Neural cell (in vitro differentiated cells): Measurements from ENCODE around the gene UBE2E3. TPM values are rescaled to one million over a fixed set of nuclear protein-coding genes. Genes with fewer than 3 reads are reported as not detected.

Source experiments
- H2AFZ ChIP-seq: fragments of 200-600, 300-800 bp; sonication (generic), shearing (Covaris generic); 2 replicates; pipeline ENCODE4 v1.6.0; 2014; ENCODE audit warnings: low read depth, mild to moderate bottlenecking, antibody characterized with exemption, low read length, moderate library complexity
- H3F3A ChIP-seq: fragments of 200-600 bp; shearing (Covaris generic); 2 replicates; pipeline ENCODE4 v1.6.1; 2016; ENCODE audit warnings: mild to moderate bottlenecking, moderate library complexity, mixed read lengths, antibody characterized with exemption, low read length; ENCODE audit not compliant: insufficient read depth, poor library complexity, severe bottlenecking
- H3K27ac ChIP-seq: fragments of 200-600, 300-800 bp; sonication (generic), shearing (Covaris generic); 2 replicates; pipeline ENCODE4 v1.5.1; 2014; ENCODE audit warnings: mild to moderate bottlenecking, low read length, moderate library complexity
- H3K27me3 ChIP-seq: fragments of 300-800, 200-600 bp; sonication (generic), shearing (Covaris generic); 2 replicates; pipeline ENCODE4 v1.6.0; 2014; ENCODE audit warnings: mild to moderate bottlenecking, low read depth, low read length, moderate library complexity; ENCODE audit not compliant: insufficient read depth
- H3K36me3 ChIP-seq: fragments of 300-800, 200-600 bp; sonication (generic), shearing (Covaris generic); 2 replicates; pipeline ENCODE4 v1.5.1; 2014; ENCODE audit warnings: mild to moderate bottlenecking, antibody characterized with exemption, low read length, moderate library complexity; ENCODE audit not compliant: insufficient read depth
- H3K4me2 ChIP-seq: fragments of 300-800, 200-600 bp; sonication (generic), shearing (Covaris generic); 2 replicates; pipeline ENCODE4 v1.6.0; 2014; ENCODE audit warnings: mild to moderate bottlenecking, low read length
- H3K4me3 ChIP-seq: fragments of 300-800, 200-600 bp; sonication (generic), shearing (Covaris generic); 2 replicates; pipeline ENCODE4 v1.5.1; 2014; ENCODE audit warnings: mild to moderate bottlenecking, low read length, moderate library complexity
- H3K79me2 ChIP-seq: fragments of 200-600 bp; shearing (Covaris generic); replicated peaks from 2 replicates; pipeline ENCODE4 v1.6.0; 2014; ENCODE audit warnings: mild to moderate bottlenecking, low read length, moderate library complexity; ENCODE audit not compliant: insufficient read depth
- H3K9ac ChIP-seq: fragments of 300-800, 200-600 bp; sonication (generic), shearing (Covaris generic); 2 replicates; pipeline ENCODE4 v1.6.1; 2016; ENCODE audit warnings: mild to moderate bottlenecking, low read length, mixed read lengths
- H3K9me2 ChIP-seq: fragments of 200-600 bp; shearing (Covaris generic); 2 replicates; pipeline ENCODE4 v1.6.1; 2016; ENCODE audit warnings: mild to moderate bottlenecking, low read length, mixed read lengths; ENCODE audit not compliant: insufficient read depth
- H3K9me3 ChIP-seq: fragments of 200-600, 300-800 bp; sonication (generic), shearing (Covaris generic); 2 replicates; pipeline ENCODE4 v1.6.1; 2016; ENCODE audit warnings: mild to moderate bottlenecking, mixed run types, low read length, moderate library complexity, mixed read lengths
- H4K20me1 ChIP-seq: fragments of 200-600 bp; shearing (Covaris generic); 2 replicates; pipeline ENCODE4 v1.6.1; 2016; ENCODE audit warnings: mild to moderate bottlenecking, mixed run types; ENCODE audit not compliant: insufficient read depth
- EP300 ChIP-seq: fragments of 450-650 bp; conservative IDR thresholded peaks from 2 replicates; pipeline ENCODE4 v1.6.1; 2014; ENCODE audit warnings: antibody characterized with exemption, mild to moderate bottlenecking, moderate library complexity; ENCODE audit not compliant: poor library complexity, severe bottlenecking
- EZH2 ChIP-seq: fragments of 200-600, 300-800 bp; shearing (Covaris generic), sonication (generic); IDR thresholded peaks from 2 replicates; pipeline ENCODE4 v1.6.1; 2014; ENCODE audit warnings: antibody characterized with exemption, low read length, borderline replicate concordance, mild to moderate bottlenecking; ENCODE audit not compliant: insufficient read depth, poor library complexity, severe bottlenecking
- MXI1 ChIP-seq: fragments of 450-650 bp; conservative IDR thresholded peaks from 2 replicates; pipeline ENCODE4 v1.6.1; 2014; ENCODE audit warnings: antibody characterized with exemption, mild to moderate bottlenecking; ENCODE audit not compliant: poor library complexity, severe bottlenecking
- POLR2AphosphoS5 ChIP-seq: IDR thresholded peaks from 2 replicates; pipeline ENCODE4 v1.6.1; 2012
- RAD21 ChIP-seq: fragments of 450-650 bp; conservative IDR thresholded peaks from 2 replicates; pipeline ENCODE4 v1.6.1; 2014; ENCODE audit warnings: antibody characterized with exemption, mild to moderate bottlenecking, moderate library complexity
- SMC3 ChIP-seq: fragments of 450-650 bp; conservative IDR thresholded peaks from 2 replicates; pipeline ENCODE4 v1.6.1; 2014; ENCODE audit warnings: antibody characterized with exemption, mild to moderate bottlenecking, moderate library complexity; ENCODE audit not compliant: poor library complexity
- TAF1 ChIP-seq: IDR thresholded peaks from 2 replicates; pipeline ENCODE4 v1.6.1; 2012; ENCODE audit warnings: low read depth
- polyA plus RNA-seq: library from polyadenylated mRNA; depleted of rRNA; stranded (reverse); fragments of >200 nt; gene quantifications from 2 replicates; pipeline ENCODE4 v1.2.3, GENCODE V29; 2014
- TF ChIP-seq, protein P1 (sequence below): fragments of 450-650 bp; IDR thresholded peaks from 2 replicates; pipeline ENCODE4 v1.5.1; 2014; ENCODE audit warnings: antibody characterized with exemption, mild to moderate bottlenecking, moderate library complexity; ENCODE audit not compliant: poor library complexity, severe bottlenecking
- TF ChIP-seq, protein P2 (sequence below): IDR thresholded peaks from 2 replicates; pipeline ENCODE4 v1.6.1; 2012; ENCODE audit warnings: borderline replicate concordance

The UBE2E3 gene
- polyA plus RNA-seq, 1 donor from 2014 or later = 337 TPM

DNA sequence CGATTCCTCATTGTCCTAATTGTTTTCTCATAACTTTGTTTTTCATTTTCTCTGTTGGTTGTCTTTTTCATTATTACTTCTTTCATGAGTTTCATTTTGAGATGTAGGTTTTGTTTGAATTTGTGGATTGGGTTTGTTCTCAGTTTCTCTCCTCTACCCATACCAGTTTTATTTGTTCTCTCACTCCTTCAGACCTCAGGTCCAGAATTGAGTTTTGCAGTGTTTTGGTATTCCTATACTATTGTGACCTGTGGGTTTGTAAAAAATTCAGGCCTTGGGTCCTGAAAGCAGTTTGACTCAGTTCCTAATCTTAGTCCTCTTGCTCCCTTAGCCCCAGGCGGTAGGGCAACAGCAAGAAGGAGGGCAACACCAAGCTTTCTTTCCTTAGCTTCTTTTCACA is 28.3 kb upstream of the UBE2E3 start:
- Histone ChIP-seq H3K9me2 (no peaks in the 10 kb centered on the region), H3K27me3 (no peaks in the 10 kb centered on the region), H3K4me3 (no peak overlapping the region), H3K36me3 (no peaks in the 10 kb centered on the region), H3K9me3 (no peaks in the 10 kb centered on the region), H3K79me2 (no peaks in the 10 kb centered on the region), H3F3A (no peaks in the 10 kb centered on the region), H3K9ac (no peak overlapping the region), H4K20me1 (no peaks in the 10 kb centered on the region), H3K27ac (no peak overlapping the region), H2AFZ (no peak overlapping the region), H3K4me2 (no peak overlapping the region)
- TF ChIP-seq EZH2 = no peak
- TF ChIP-seq, protein P1, sequence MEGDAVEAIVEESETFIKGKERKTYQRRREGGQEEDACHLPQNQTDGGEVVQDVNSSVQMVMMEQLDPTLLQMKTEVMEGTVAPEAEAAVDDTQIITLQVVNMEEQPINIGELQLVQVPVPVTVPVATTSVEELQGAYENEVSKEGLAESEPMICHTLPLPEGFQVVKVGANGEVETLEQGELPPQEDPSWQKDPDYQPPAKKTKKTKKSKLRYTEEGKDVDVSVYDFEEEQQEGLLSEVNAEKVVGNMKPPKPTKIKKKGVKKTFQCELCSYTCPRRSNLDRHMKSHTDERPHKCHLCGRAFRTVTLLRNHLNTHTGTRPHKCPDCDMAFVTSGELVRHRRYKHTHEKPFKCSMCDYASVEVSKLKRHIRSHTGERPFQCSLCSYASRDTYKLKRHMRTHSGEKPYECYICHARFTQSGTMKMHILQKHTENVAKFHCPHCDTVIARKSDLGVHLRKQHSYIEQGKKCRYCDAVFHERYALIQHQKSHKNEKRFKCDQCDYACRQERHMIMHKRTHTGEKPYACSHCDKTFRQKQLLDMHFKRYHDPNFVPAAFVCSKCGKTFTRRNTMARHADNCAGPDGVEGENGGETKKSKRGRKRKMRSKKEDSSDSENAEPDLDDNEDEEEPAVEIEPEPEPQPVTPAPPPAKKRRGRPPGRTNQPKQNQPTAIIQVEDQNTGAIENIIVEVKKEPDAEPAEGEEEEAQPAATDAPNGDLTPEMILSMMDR = no peak
- TF ChIP-seq, protein P2, sequence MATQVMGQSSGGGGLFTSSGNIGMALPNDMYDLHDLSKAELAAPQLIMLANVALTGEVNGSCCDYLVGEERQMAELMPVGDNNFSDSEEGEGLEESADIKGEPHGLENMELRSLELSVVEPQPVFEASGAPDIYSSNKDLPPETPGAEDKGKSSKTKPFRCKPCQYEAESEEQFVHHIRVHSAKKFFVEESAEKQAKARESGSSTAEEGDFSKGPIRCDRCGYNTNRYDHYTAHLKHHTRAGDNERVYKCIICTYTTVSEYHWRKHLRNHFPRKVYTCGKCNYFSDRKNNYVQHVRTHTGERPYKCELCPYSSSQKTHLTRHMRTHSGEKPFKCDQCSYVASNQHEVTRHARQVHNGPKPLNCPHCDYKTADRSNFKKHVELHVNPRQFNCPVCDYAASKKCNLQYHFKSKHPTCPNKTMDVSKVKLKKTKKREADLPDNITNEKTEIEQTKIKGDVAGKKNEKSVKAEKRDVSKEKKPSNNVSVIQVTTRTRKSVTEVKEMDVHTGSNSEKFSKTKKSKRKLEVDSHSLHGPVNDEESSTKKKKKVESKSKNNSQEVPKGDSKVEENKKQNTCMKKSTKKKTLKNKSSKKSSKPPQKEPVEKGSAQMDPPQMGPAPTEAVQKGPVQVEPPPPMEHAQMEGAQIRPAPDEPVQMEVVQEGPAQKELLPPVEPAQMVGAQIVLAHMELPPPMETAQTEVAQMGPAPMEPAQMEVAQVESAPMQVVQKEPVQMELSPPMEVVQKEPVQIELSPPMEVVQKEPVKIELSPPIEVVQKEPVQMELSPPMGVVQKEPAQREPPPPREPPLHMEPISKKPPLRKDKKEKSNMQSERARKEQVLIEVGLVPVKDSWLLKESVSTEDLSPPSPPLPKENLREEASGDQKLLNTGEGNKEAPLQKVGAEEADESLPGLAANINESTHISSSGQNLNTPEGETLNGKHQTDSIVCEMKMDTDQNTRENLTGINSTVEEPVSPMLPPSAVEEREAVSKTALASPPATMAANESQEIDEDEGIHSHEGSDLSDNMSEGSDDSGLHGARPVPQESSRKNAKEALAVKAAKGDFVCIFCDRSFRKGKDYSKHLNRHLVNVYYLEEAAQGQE = no peak
- TF ChIP-seq EP300 = no peak
- TF ChIP-seq MXI1 = no peak
- TF ChIP-seq RAD21 = no peak
- no peak for TF ChIP-seq TAF1
- TF ChIP-seq SMC3 = no peak

DNA sequence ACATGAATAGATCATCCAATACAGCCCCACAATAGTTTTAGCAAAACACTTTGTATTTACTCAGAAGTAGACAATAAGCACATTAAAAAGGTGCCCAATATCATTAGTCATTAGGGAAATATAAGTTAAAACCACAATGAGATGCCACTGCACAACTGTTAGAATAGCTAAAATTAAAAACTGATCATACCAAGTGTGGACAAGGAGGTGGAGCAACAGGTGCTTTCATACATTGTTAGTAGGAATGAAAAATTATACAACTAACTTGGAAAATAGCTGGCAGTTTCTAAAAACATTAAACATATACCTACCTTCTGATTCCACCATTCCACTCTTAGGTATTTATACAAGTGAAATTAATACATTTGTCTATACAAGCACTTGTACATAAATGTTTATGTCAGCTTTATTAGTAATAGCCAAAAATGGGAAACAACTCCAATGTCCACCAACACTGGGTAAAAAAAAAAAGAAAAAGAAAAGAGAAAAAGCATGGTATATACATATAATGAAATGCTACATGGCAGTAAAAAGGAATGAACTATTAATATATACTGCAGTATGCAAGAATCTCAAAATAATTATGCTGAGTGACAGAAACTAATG is 27.6 kb upstream of the UBE2E3 start:
- Histone ChIP-seq H3K9me2 (no peaks in the 10 kb centered on the region), H3K27ac (no peak overlapping the region), H3K27me3 (no peaks in the 10 kb centered on the region), H3K79me2 (no peaks in the 10 kb centered on the region), H3F3A (no peaks in the 10 kb centered on the region), H2AFZ (no peak overlapping the region), H3K36me3 (no peaks in the 10 kb centered on the region), H3K9ac (no peak overlapping the region), H4K20me1 (no peaks in the 10 kb centered on the region), H3K9me3 (no peaks in the 10 kb centered on the region), H3K4me3 (no peak overlapping the region), H3K4me2 (no peak overlapping the region)
- TF ChIP-seq, protein P1 = no peak
- no peak for TF ChIP-seq EP300
- no peak for TF ChIP-seq SMC3
- no peak for TF ChIP-seq RAD21
- no peak for TF ChIP-seq TAF1
- TF ChIP-seq, protein P2 = no peak
- no peak for TF ChIP-seq EZH2
- no peak for TF ChIP-seq POLR2AphosphoS5
- TF ChIP-seq MXI1 = no peak
